HG03442 (cell line): ENCODE results near the gene RGS6.

Experiments
- ATAC-seq: cut with Tn5 transposase; IDR thresholded peaks from one replicate; pipeline ENCODE4 v1.9.1; 2021; ENCODE audit warnings: mild to moderate bottlenecking, moderate library complexity; ENCODE audit not compliant: unreplicated experiment

RGS6 gene

GRCh38 chr14:72600551-72601330 lies 668.5 kb downstream of the RGS6 start:
- ATAC-seq = no peak

GRCh38 chr14:72603639-72604038 lies 671.4 kb downstream of the RGS6 start:
- no peak for ATAC-seq

GRCh38 chr14:72604133-72604532 lies 671.9 kb downstream of the RGS6 start:
- ATAC-seq = no peak

- no peak for ATAC-seq
These were observed 673.1 kb downstream of the RGS6 start for GRCh38 chr14:72605096-72605920.

GRCh38 chr14:72605921-72606220 lies 673.6 kb downstream of the RGS6 start:
- ATAC-seq = no peak

GRCh38 chr14:72606879-72607278 lies 674.6 kb downstream of the RGS6 start:
- ATAC-seq = no peak

GRCh38 chr14:72607386-72608130 lies 675.3 kb downstream of the RGS6 start:
- no peak for ATAC-seq

GRCh38 chr14:72608391-72609204 lies 676.4 kb downstream of the RGS6 start:
- ATAC-seq = no peak

GRCh38 chr14:72609205-72609916 lies 677.1 kb downstream of the RGS6 start:
- no peak for ATAC-seq

GRCh38 chr14:72610096-72610830 lies 678.0 kb downstream of the RGS6 start:
- ATAC-seq = no peak

GRCh38 chr14:72610831-72611200 lies 678.6 kb downstream of the RGS6 start:
- no peak for ATAC-seq

- ATAC-seq = no peak
These were observed 679.3 kb downstream of the RGS6 start for GRCh38 chr14:72611506-72611905.

GRCh38 chr14:72612041-72612440 lies 679.8 kb downstream of the RGS6 start:
- no peak for ATAC-seq

- no peak for ATAC-seq
These were observed 681.2 kb downstream of the RGS6 start for GRCh38 chr14:72613231-72613974.

- ATAC-seq = no peak
These were observed 681.7 kb downstream of the RGS6 start for GRCh38 chr14:72613975-72614319.

GRCh38 chr14:72614365-72614764 lies 682.1 kb downstream of the RGS6 start:
- no peak for ATAC-seq

GRCh38 chr14:72614891-72615415 lies 682.7 kb downstream of the RGS6 start:
- ATAC-seq = no peak

- no peak for ATAC-seq
These were observed 683.4 kb downstream of the RGS6 start for GRCh38 chr14:72615451-72616121.
